HCT116 (cell line): ENCODE results near the gene TSC22D1. TPM values are rescaled to one million over a fixed set of nuclear protein-coding genes. Genes with fewer than 3 reads are reported as not detected.

Experiments
- ATAC-seq: fragments of 200-7000 bp; cut with Tn5 transposase; 2 replicates; pipeline ENCODE4 v1.9.1; 2020; ENCODE audit warnings: mild to moderate bottlenecking, moderate library complexity
- BruUV-seq: library from RNA; stranded (reverse); fragments of 400-500 nt; replicated peaks from 2 replicates; lab custom pipeline; 2021; lab: Mats Ljungman, UMichigan
- CTCF ChIA-PET: fragments of 300-600 bp; sonication (Branson Sonifier 250); formaldehyde crosslinking; loops from one replicate; lab custom pipeline; 2021; ENCODE audit warnings: antibody characterized with exemption; lab: Charles Lee
- POLR2A ChIA-PET: fragments of 300-600, 350-600 bp; sonication (Branson Sonifier 250); formaldehyde crosslinking; loops from one replicate; lab custom pipeline; 2021; ENCODE audit warnings: antibody characterized with exemption; lab: Charles Lee
- RAD21 ChIA-PET, 2 experiments: fragments of 300-600 bp; sonication (Branson Sonifier 250); formaldehyde crosslinking; loops; one replicate each; lab custom pipeline; 2023; ENCODE audit warnings: low total read pairs in 2 of 2; ENCODE audit not compliant: uncharacterized antibody in 2 of 2, unreplicated experiment in 2 of 2, low non-redundant PET in 1 of 2; lab: Charles Lee
- DNase-seq: peaks from one replicate; pipeline ENCODE4 v3.0.0-alpha.2; 2010; ENCODE audit warnings: low read depth, low spot score
- H2AFZ ChIP-seq: fragments of 200-600 bp; shearing (Covaris generic), sonication (generic); 2 replicates; pipeline ENCODE4 v1.6.1; 2017; ENCODE audit warnings: low read depth, mixed run types, mixed read lengths, antibody characterized with exemption, low read length; ENCODE audit not compliant: poor library complexity, severe bottlenecking
- H3K27ac ChIP-seq: 2 replicates; pipeline ENCODE4 v1.5.1; 2012; ENCODE audit warnings: low read depth, low read length
- H3K27me3 ChIP-seq: fragments of 200-600 bp; sonication (generic); 2 replicates; pipeline ENCODE4 v1.6.1; 2016; ENCODE audit warnings: mixed run types, low read length, mixed read lengths; ENCODE audit not compliant: insufficient read depth
- H3K36me3 ChIP-seq, 2 experiments: fragments of 200-500 bp in 1 of 2; fragments of 200-600 bp in 1 of 2; sonication (Bioruptor generic) in 1 of 2; sonication (generic) in 1 of 2; 2 replicates each; pipeline versions ENCODE4 v1.5.1 to v1.6.1; 2014 to 2016; ENCODE audit warnings: low read length in 2 of 2, inconsistent platforms in 1 of 2, mixed read lengths in 1 of 2, mixed run types in 1 of 2; ENCODE audit not compliant: insufficient read depth in 2 of 2, control insufficient read depth in 1 of 2
- H3K4me1 ChIP-seq, 2 experiments: fragments of 200-600 bp in 1 of 2; sonication (generic) in 1 of 2; 2 replicates each; pipeline versions ENCODE4 v1.5.1 to v1.6.1; 2012 to 2017; ENCODE audit warnings: low read length in 2 of 2, inconsistent platforms in 1 of 2, mild to moderate bottlenecking in 1 of 2, mixed read lengths in 1 of 2, mixed run types in 1 of 2, moderate library complexity in 1 of 2; ENCODE audit not compliant: insufficient read depth in 2 of 2, control insufficient read depth in 1 of 2
- H3K4me2 ChIP-seq: fragments of 200-600 bp; sonication (generic); 2 replicates; pipeline ENCODE4 v1.6.1; 2017; ENCODE audit warnings: mixed run types, low read length, mixed read lengths
- H3K4me3 ChIP-seq, 2 experiments: fragments of 200-600 bp in 1 of 2; sonication (generic) in 1 of 2; replicated peaks in 1 of 2; 2 replicates each; pipeline ENCODE4 v1.5.1; 2011 to 2016; ENCODE audit warnings: low read length in 2 of 2, control low read depth in 1 of 2, low read depth in 1 of 2, mild to moderate bottlenecking in 1 of 2, mixed read lengths in 1 of 2, mixed run types in 1 of 2
- H3K79me2 ChIP-seq: fragments of 200-600 bp; sonication (generic); 2 replicates; pipeline ENCODE4 v1.6.1; 2017; ENCODE audit warnings: mild to moderate bottlenecking, mixed run types, low read length, moderate library complexity, mixed read lengths; ENCODE audit not compliant: insufficient read depth
- H3K9ac ChIP-seq: fragments of 200-600 bp; sonication (generic); 2 replicates; pipeline ENCODE4 v1.6.1; 2016; ENCODE audit warnings: low read length, mixed read lengths
- H3K9me2 ChIP-seq: fragments of 200-600 bp; sonication (generic), shearing (Covaris generic); 2 replicates; pipeline ENCODE4 v1.6.1; 2017; ENCODE audit warnings: mixed run types, mild to moderate bottlenecking, moderate library complexity; ENCODE audit not compliant: insufficient read depth
- H3K9me3 ChIP-seq, 2 experiments: fragments of 200-500 bp in 1 of 2; fragments of 200-600 bp in 1 of 2; sonication (Bioruptor generic) in 1 of 2; sonication (generic) in 1 of 2; 2 replicates each; pipeline ENCODE4 v1.6.1; 2014 to 2017; ENCODE audit warnings: low read length in 2 of 2, mixed read lengths in 2 of 2, inconsistent platforms in 1 of 2, low read depth in 1 of 2, mild to moderate bottlenecking in 1 of 2, mixed run types in 1 of 2, moderate library complexity in 1 of 2; ENCODE audit not compliant: control insufficient read depth in 1 of 2, insufficient read depth in 1 of 2
- H4K20me1 ChIP-seq: fragments of 200-600 bp; sonication (generic), shearing (Covaris generic); 2 replicates; pipeline ENCODE4 v1.6.1; 2017; ENCODE audit warnings: mixed run types, mild to moderate bottlenecking, moderate library complexity; ENCODE audit not compliant: insufficient read depth
- ELF1 ChIP-seq: IDR thresholded peaks from 2 replicates; pipeline ENCODE4 v1.6.1; 2012; ENCODE audit warnings: low read depth, borderline replicate concordance
- SRF ChIP-seq: IDR thresholded peaks from 2 replicates; pipeline ENCODE4 v1.6.1; 2012; ENCODE audit warnings: low read depth
- TCF7L2 ChIP-seq: IDR thresholded peaks from 2 replicates; pipeline ENCODE4 v1.7.0; 2011; ENCODE audit warnings: borderline replicate concordance, inconsistent platforms; ENCODE audit not compliant: insufficient read depth, insufficient read length; ENCODE audit errors: extremely low read depth
- intact Hi-C: fragments of 100-400 bp; cut with micrococcal nuclease; formaldehyde crosslinking; loops from 2 replicates; pipeline ENCODE4 v1.10.0; 2022
- total RNA-seq: library from RNA; stranded (reverse); gene quantifications from one replicate; pipeline ENCODE4 v1.2.1, GENCODE V29; 2021; ENCODE audit not compliant: unreplicated experiment

TSC22D1 gene
- total RNA-seq, 1 experiment from 2014 or later, result 268 TPM

- Histone ChIP-seq H3K4me3 (no peak overlapping the region), H4K20me1 (no peaks in the 10 kb centered on the region), H3K27me3 (no peaks in the 10 kb centered on the region), H2AFZ (no peak overlapping the region), H3K4me1 (peaks cover 0 to under 1% of the 10 kb centered on the region in 2 experiments; a peak in 2 of 4 replicates), H3K27ac (no peak overlapping the region), H3K79me2 (no peaks in the 10 kb centered on the region), H3K9me3 (no peaks in the 10 kb centered on the region), H3K36me3 (no peaks in the 10 kb centered on the region), H3K4me2 (no peak overlapping the region), H3K9ac (no peak overlapping the region), H3K9me2 (no peaks in the 10 kb centered on the region)
- no TSS peak for BruUV-seq
- ATAC-seq (no peak), DNase-seq (no peak)
- ChIA-PET CTCF (no interaction called here), POLR2A (interaction anchor here (5.6 kb wide), 1 partner anchor 10 kb away, joined by 28 read pairs; no protein-coding TSS in a partner anchor), RAD21 (no interaction called here)
- intact Hi-C loops, result no loop called here
- TF ChIP-seq ELF1 (no peak), SRF (no peak)
Observed at GRCh38 chr13:44425815-44426078, 150.4 kb downstream of the TSC22D1 start.

- H3K79me2 ChIP-seq, result no peaks in the 10 kb centered on the region
Observed at GRCh38 chr13:44425041-44425814, 150.9 kb downstream of the TSC22D1 start.

More at GRCh38 chr13:44425041-44425814, 150.9 kb downstream of the TSC22D1 start:
- intact Hi-C loops, result no loop called here
- no peak overlapping the region for H2AFZ ChIP-seq
- H3K9me2 ChIP-seq, result no peaks in the 10 kb centered on the region
- no peak for TF ChIP-seq TCF7L2
- H3K27me3 ChIP-seq, result no peaks in the 10 kb centered on the region
- H3K36me3 ChIP-seq, result no peaks in the 10 kb centered on the region
- ChIA-PET CTCF (no interaction called here), RAD21 (no interaction called here), POLR2A (interaction anchor here (5.6 kb wide), 1 partner anchor 10 kb away, joined by 28 read pairs; no protein-coding TSS in a partner anchor)
- H3K4me3 ChIP-seq, result no peak overlapping the region
- ATAC-seq, result no peak
- no peak overlapping the region for H3K27ac ChIP-seq
- H4K20me1 ChIP-seq, result no peaks in the 10 kb centered on the region
- no peak overlapping the region for H3K4me2 ChIP-seq
- H3K4me1 ChIP-seq, result no peaks in the 10 kb centered on the region
- DNase-seq, result no peak
- no peak overlapping the region for H3K9ac ChIP-seq
- no peaks in the 10 kb centered on the region for H3K9me3 ChIP-seq
- no TSS peak for BruUV-seq
